GM12864 (cell line): ENCODE results near the gene MCM3AP.

Experiments used
- DNase-seq: peaks from one replicate; pipeline ENCODE4 v3.0.0-alpha.2; 2011; ENCODE audit warnings: low read depth
- H3K4me3 ChIP-seq: 2 replicates; pipeline ENCODE4 v1.5.1; 2011; ENCODE audit warnings: mild to moderate bottlenecking, low read depth, low read length, control low read depth
- CTCF ChIP-seq: IDR thresholded peaks from 2 replicates; pipeline ENCODE4 v1.5.1; 2011; ENCODE audit warnings: low read depth, mild to moderate bottlenecking, moderate library complexity, low read length, control low read depth, inconsistent platforms; ENCODE audit errors: missing control alignments

MCM3AP gene

DNA sequence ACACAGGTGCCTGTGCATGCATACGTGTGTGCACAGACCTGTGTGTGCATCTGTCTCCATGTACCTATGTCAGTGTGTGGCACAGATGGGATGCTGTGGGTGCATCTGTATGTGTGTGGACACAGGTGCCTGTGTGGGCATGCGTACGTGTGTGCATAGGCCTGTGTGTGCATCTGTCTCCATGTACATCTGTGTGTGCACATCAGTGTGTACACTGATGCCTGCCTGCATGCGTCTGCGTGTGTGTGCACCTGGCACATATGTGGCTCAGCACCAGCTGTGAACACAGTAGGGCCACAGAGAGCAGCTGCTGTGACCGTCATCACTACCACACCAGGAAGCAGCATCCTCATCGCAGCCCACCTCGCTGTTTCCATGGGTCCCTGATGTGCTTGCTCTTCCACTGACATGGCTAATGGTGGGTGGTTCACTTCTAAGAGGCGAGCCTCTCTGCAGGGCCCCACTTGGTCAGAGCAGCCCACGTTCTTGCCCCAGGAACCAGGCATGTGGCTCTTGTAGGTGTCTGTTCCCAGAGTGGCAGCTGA, 91.5 kb downstream of the MCM3AP start:
- H3K4me3 ChIP-seq, result no peak overlapping the region
- no peak for DNase-seq
- TF ChIP-seq CTCF, result no peak

DNA sequence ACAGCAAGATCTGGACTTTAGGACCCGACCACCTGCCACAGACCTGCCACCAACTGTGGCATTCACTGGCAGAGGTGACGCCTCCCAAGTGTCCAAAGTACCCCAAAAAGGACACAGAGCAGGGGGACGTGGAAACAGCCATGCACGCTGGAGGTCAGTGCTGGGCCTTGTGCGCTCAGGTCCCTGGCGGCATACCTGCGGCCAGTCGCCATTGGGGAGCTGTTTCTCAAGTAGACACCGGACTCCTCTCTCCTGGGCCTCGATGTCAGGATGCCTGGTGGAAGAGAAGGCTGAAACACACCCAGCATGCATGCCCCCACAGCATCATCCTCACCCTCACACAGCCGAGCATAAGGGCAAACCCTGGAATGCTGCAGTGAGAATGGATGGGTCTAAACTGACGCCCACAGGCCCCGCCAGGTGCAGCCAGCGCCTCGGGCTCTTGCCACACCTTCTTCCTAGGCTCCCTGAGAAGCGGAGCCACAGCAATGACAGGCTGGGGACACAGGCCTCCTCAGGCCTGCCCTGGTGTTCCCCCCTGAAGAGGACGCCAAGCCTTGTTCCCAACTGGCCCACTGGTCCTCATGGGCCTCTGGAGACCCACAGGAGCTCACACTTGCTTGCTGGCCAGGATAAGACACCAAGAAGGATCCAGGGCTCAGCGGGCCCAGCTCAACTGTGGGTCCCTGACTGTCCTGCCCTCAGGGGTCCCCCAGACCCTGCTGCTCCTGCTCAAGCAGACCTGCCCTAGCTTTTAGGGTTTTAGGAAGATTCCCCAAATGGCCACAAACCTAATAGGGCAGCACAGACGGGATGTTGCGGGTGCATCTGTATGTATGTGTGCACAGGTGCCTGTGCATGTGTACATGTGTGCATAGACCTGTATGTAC, 93.5 kb downstream of the MCM3AP start:
- no peak for DNase-seq
- TF ChIP-seq CTCF, result no peak
- no peak overlapping the region for H3K4me3 ChIP-seq

GRCh38 chr21:46191257-46191685, 94.1 kb downstream of the MCM3AP start:
- no peak overlapping the region for H3K4me3 ChIP-seq
- TF ChIP-seq CTCF, result no peak
- no peak for DNase-seq

DNA sequence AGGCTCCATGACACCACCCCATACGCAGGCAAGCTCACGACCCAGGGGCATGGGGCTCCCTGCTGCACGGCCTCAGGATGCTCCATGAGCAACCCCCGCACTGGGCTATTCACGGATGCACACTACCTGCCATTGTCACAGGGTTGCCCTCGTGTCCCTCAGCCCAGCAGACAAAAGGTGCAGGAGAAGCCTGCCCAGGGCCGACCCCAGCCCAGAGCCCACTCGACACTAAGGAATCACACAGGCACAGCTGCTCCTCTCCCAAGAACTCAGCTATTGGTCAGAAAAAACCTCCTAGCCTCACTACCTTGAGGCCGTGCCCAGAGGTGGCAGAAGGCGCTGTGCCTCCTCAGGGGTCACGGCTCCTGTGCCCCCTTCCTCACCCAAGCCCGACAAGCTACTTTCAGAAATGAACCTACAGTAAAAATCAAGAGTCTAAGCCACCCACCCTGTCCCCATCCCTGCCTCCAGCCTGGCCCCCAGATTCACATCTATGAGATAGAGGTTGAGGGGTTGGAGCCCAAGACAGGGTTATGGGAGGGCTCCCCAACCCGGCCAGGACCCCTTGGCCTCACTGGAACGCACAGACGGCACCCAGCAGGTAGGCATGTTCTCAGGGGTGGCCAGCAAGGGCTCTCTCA, 94.8 kb downstream of the MCM3AP start:
- no peak for TF ChIP-seq CTCF
- no peak for DNase-seq
- H3K4me3 ChIP-seq, result no peak overlapping the region

DNA sequence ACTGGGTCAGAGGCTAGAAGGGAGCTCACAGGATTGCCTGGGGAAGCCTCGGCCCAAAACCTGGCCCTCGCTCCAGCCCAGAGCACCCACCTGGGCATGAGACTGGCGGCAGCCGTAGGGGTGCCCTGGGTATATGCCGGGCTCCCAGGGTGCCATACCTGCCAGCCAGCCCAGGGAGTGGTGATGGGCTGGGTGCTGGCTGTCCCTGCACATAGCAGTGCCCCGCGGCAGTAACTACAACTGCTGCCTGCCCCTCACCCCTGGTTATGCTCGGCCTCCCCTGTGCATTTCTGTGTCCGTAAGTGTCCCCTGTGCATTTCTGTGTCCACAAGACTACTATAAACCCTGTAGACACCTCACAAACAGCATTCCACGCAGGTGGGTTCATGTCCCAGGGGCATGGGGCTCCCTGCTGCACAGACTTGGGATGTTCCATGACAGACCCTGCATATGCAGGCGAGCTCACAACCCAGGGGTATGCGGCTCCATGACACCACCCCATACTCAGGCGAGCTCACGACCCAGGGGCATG, 95.4 kb downstream of the MCM3AP start:
- no peak for TF ChIP-seq CTCF
- H3K4me3 ChIP-seq, result no peak overlapping the region
- no peak for DNase-seq

- TF ChIP-seq CTCF, result no peak
- H3K4me3 ChIP-seq, result no peak overlapping the region
- no peak for DNase-seq
Measured at GRCh38 chr21:46189213-46189958, 96.0 kb downstream of the MCM3AP start.
